GM21360 (cell line): ENCODE data around the gene YTHDF1.

ENCODE experiments used
- ATAC-seq: cut with Tn5 transposase; IDR thresholded peaks from one replicate; pipeline ENCODE4 v1.9.1; 2021; ENCODE audit warnings: mild to moderate bottlenecking, moderate library complexity; ENCODE audit not compliant: unreplicated experiment

YTHDF1 gene

GRCh38 chr20:63175038-63175895 is 40.7 kb downstream of the YTHDF1 start:
- ATAC-seq: no peak

DNA sequence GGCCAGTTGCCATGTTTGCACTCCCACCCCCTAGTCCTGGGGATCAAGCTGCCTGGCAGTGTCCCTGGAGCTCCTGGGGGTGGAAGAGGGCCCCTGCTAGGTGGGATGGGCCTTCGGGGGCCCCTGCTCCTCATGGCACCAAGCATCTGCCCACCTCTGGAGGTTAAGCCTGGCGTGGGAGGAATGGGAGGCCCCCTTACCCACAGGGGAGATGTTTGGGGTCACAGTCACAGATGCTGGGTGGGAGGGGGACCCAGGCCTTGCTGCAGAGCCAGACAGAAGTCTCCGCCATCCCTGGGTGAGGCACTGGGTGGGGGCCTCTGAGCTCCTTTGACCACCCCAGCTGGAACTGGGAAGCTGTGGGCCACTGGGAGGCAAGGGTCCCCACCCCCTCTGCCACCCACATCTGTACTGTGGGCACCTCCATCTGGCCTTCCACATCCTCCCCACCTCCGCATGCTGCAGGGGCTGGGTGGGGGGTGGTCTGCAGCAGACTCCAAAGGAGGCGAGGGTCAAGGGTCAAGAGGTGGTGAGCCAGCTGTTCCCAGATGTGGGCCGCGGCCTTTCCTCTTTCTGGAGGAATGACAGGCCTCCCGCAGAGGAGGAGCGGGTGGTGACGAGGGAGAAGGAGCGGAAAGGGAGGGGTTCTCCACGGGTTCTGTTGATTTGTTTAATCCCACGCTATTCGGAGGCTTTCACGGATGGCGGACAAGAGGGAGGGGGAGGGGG is 41.5 kb downstream of the YTHDF1 start:
- no peak for ATAC-seq

GRCh38 chr20:63173552-63174191 is 42.3 kb downstream of the YTHDF1 start:
- ATAC-seq: no peak

DNA sequence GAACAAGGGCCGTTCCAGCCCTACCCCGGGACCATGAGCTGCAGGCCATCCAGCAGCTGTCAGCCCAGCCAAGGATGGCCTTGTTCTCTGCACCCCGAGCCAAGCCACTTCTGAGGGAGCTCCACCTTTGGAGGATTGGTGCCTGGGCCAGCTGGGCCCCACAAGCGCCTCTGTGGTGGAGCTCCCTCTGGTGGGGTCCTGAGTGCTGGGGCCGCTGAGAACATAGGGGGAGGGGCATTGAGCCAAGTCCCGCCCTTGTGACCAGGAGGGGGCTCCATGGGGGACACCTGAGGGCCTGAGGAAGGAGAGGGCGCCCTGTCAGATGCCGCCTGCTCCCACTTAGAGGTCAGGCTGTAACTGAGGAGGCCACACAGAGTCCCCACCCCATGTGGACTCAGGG is 43.2 kb downstream of the YTHDF1 start:
- no peak for ATAC-seq

GRCh38 chr20:63171991-63172390 is 43.9 kb downstream of the YTHDF1 start:
- no peak for ATAC-seq

GRCh38 chr20:63169681-63170080 is 46.2 kb downstream of the YTHDF1 start:
- no peak for ATAC-seq

GRCh38 chr20:63168861-63169260 is 47.1 kb downstream of the YTHDF1 start:
- ATAC-seq: no peak

DNA sequence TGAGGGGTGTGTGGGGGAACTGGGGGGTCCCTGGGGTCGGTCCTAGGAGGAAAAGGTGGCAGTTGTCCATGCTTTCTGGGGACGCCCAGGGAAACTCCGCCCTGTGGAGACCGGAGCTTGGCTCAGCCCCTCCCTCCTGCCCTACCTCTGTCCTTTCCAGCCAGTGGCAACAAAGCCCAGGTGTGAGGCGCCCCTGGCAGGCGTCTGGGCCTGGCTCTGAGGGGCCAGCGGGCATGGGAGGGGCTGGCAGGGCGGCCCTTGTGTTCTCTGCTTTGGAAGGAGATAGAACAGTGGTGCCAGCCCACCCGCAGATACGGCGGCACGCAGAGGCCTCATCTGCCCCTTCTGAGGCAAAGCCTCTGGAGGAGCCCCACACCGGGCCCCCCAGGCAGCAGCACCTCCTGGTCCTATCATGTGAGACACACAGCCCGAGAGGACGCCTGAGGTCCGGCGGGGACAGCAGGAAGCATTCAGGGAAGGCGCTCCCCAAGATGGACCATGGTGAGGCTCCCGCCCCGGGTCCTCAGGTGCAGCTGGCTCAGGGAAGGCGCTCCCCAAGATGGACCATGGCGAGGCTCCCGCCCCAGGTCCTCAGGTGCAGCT is 47.9 kb downstream of the YTHDF1 start:
- no peak for ATAC-seq

DNA sequence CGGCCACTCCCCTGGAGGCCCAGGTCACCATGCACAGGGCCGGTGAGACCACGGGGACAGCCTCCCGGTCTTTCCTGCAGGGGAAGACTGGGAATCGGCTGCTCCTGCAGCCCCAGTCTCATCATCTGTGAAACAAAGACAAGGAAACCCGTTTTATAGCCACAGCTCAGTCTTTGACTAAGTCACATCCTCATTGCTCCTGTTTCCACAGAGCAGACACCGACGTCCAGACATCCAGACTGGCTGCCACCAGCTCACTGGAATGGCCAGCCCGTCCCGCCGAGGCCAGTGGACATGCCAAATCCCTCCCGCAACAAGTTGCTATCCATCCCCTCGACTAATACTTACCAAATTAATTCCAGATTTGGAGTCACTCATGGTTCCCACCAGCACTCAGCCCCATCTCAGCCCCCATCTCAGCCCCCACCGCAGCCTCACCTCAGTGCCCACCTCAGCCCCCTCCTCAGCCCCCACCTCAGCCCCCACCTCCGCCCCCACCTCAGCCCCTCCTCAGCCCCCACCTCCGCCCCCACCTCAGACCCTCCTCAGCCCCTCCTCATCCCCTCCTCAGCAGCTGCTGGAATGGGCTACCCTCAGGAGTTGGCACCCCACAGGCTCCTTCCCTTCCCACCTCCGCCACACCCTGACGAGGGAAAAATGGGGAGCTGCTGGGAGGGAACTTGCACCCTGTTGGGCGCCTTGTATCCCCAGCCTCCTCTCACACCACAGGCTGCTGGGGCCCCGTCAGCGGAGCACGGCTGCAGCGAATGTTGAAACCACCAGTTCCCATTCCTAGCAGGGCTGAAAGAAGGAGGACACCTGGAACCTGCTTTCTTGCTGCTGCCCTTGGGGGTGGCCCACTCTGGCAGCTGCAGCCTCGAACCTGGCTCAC is 48.7 kb downstream of the YTHDF1 start:
- no peak for ATAC-seq

GRCh38 chr20:63166193-63167020 is 49.5 kb downstream of the YTHDF1 start:
- ATAC-seq: no peak

GRCh38 chr20:63165356-63166192 is 50.4 kb downstream of the YTHDF1 start:
- ATAC-seq: no peak

- ATAC-seq: no peak
Measured at GRCh38 chr20:63164484-63165355, 51.2 kb downstream of the YTHDF1 start.

DNA sequence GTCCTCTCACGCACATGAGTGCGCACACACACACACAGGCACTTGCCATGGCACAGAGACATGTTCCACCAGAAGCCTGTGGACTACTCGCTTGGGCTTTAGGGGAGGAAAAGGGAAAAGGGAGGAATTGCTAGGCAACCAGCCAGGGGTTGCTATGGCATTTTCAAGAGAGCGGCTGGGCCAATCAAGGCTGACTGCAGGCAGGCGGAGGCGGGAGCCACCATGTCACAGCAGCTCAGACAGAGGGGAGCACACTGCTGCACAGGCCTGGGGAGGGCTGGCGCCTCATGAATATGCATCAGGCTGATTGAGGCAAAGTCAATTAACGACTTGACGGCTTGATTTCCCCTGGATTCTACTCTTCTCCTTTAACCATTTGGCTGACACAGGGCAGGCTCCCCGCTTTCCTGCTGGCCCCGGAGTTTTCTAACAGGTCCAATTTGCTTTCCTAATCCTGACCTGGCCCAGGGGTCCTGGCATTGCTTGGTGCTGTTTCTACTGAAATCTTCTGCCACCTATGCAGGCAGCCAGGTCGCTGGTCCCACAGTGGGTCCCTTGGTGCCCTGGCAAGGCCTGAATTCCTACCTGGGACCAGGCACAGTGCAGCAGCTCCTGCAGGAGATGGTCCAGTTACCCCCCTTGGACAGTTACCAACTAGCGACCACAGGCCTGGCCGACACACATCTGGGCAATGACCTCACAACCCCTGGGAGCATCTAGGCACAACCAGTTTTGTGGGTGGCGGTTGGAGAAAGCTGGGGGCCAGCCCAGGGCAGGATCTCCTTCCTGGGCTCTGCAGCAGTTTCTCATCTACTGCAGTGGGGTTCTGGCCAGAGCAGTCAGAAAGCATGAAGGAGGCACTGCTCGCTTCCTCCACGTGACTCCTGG is 52.1 kb downstream of the YTHDF1 start:
- ATAC-seq: no peak

DNA sequence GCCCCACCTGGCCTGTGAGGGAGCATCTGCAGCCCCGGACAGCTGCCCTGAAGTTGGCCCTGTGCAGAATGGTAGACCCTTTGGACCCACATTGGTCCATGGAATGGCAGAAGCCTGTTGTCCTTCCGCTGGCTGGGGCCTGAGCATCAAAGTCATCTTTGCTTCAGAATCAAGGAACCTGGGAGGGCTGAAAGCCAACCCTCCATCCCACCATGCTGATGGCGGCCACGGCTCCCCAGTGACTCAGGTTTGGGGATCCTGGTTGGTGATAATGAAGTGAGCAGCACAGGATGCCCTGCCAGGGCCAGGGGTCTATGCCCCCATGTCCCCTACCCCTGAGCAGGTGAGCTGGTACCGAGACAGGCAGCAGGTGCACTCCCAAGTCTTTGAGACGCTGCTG is 52.8 kb downstream of the YTHDF1 start:
- no peak for ATAC-seq

GRCh38 chr20:63162206-63162795 is 53.6 kb downstream of the YTHDF1 start:
- no peak for ATAC-seq

DNA sequence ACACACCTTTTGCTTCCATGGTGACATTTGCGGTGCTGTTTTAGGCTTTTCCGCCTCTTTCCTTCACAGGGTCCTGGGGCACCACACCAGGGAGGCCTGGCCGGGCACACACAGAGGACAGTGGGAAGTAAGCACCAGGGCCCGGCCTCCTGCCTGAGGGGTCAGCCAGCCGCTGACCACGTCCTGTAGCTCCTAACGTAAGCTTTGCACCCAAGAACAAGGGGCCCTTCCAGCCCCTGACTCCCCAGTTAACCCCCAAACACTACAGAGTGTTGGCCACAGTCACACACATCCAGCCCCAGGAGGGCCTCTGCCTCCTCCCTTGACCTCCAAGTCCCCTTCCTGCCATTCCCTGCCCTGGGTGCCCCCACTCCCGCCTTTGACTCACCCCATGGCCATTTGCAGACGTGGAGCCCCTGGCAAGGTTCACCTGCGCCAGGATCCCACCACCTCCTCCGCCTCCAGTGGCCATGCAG is 54.7 kb downstream of the YTHDF1 start:
- no peak for ATAC-seq
